ENCODE data around the gene HYOU1. TPM values are rescaled to one million over a fixed set of nuclear protein-coding genes. Genes with fewer than 3 reads are reported as not detected.

Gene HYOU1
- total and polyA plus RNA-seq, 10 donors, result 12.3 to 131 (median 72.0) TPM

GRCh38 chr11:119084663-119085436, 27.8 kb upstream of the HYOU1 start, which contains the start of gene HMBS:
HMBS (plus strand) TSS chr11:119084881; CDS start chr11:119085034, 153 bp downstream.
- DNase-seq, result peak; percentile 98
- H3K27ac ChIP-seq, result peak within 1 kb of the TSS; percentile 68 to 96 (median 88)
- H3K4me1 ChIP-seq, result peaks cover 0 to 43% (median 19%) of the 10 kb centered on the region in 6 donors
- H3K27me3 ChIP-seq (replicated peaks in 1 of 7), result no peaks in the 10 kb centered on the region
- H3K4me3 ChIP-seq, result peak within 1 kb of the TSS; percentile 51 to 97 (median 80)
- no peaks in the 10 kb centered on the region for H3K9me3 ChIP-seq
- TF ChIP-seq CTCF (IDR thresholded peaks at IDR 0.05 in 8 of 11, conservative IDR thresholded peaks at IDR 0.05 in 3 of 11) (peak in 1 of 11 experiments; percentile 13), POLR2A (IDR thresholded peaks at IDR 0.05) (no peak), POLR2AphosphoS5 (IDR thresholded peaks at IDR 0.05) (peak; percentile 89 to 90 (median 90))
- peaks cover 0 to 33% (median 28%) of the 10 kb centered on the region in 6 donors for H3K36me3 ChIP-seq
- intact Hi-C loops (cut with DNase I; ENCODE audit: low total_unique reads), result no loop called here
- WGBS, 5 donors, result 1% methylated on average over 37 to 45 of the region's 45 CpGs

- DNase-seq, result no peak
- TF ChIP-seq POLR2A (IDR thresholded peaks at IDR 0.05) (no peak), CTCF (IDR thresholded peaks at IDR 0.05 in 8 of 11, conservative IDR thresholded peaks at IDR 0.05 in 3 of 11) (no peak), POLR2AphosphoS5 (IDR thresholded peaks at IDR 0.05) (no peak)
- Histone ChIP-seq H3K27me3 (replicated peaks in 1 of 7) (no peaks in the 10 kb centered on the region), H3K4me3 (no peak overlapping the region), H3K4me1 (peaks cover 0 to 27% (median 16%) of the 10 kb centered on the region in 6 donors), H3K9me3 (no peaks in the 10 kb centered on the region), H3K36me3 (peaks cover 6 to 64% (median 59%) of the 10 kb centered on the region in 6 donors), H3K27ac (no peak overlapping the region)
- 69 to 79% (median 72%) methylated on average over 7 of the region's 7 CpGs for WGBS, 5 donors
- intact Hi-C loops (cut with DNase I; ENCODE audit: low total_unique reads), result no loop called here
Observed at GRCh38 chr11:119081682-119082260, 24.8 kb upstream of the HYOU1 start.

GRCh38 chr11:119078675-119079420, 21.8 kb upstream of the HYOU1 start:
- intact Hi-C loops (cut with DNase I; ENCODE audit: low total_unique reads), result no loop called here
- H3K4me1 ChIP-seq, result peaks cover 0 to 3% (median 0%) of the 10 kb centered on the region in 6 donors
- H3K9me3 ChIP-seq, result no peaks in the 10 kb centered on the region
- H3K36me3 ChIP-seq, result peaks cover 6 to 93% (median 88%) of the 10 kb centered on the region in 6 donors
- H3K27me3 ChIP-seq (replicated peaks in 1 of 7), result no peaks in the 10 kb centered on the region
- WGBS, 5 donors, result 90 to 95% (median 94%) methylated on average over 19 of the region's 19 CpGs
- peak; percentile 35 for DNase-seq
- H3K4me3 ChIP-seq, result no peak overlapping the region
- H3K27ac ChIP-seq, result no peak overlapping the region
- TF ChIP-seq CTCF (IDR thresholded peaks at IDR 0.05 in 8 of 11, conservative IDR thresholded peaks at IDR 0.05 in 3 of 11) (no peak), POLR2AphosphoS5 (IDR thresholded peaks at IDR 0.05) (peak in 1 of 3 donors; percentile 54)
